Liver (tissue), 9 donors: ENCODE data around the gene CUL1. TPM values are rescaled to one million over a fixed set of nuclear protein-coding genes. Genes with fewer than 3 reads are reported as not detected.

Source experiments
- DNase-seq: peaks from one replicate; pipeline ENCODE4 v3.0.0-alpha.2; 2017; ENCODE audit warnings: low spot score
- H3K27ac ChIP-seq, 2 donors: one replicate each; pipeline ENCODE4 v1.7.0; 2013; ENCODE audit warnings: inconsistent platforms in 2 of 2, low read length in 2 of 2, control low read depth in 1 of 2, low read depth in 1 of 2, mild to moderate bottlenecking in 1 of 2
- H3K27me3 ChIP-seq, 4 donors: one replicate each; pipeline versions ENCODE4 v1.6.1 to v1.7.0; 2013; ENCODE audit warnings: low read length in 3 of 4, inconsistent platforms in 1 of 4, mild to moderate bottlenecking in 1 of 4, moderate library complexity in 1 of 4; ENCODE audit not compliant: control insufficient read depth in 4 of 4, insufficient read depth in 4 of 4
- H3K36me3 ChIP-seq, 4 donors: one replicate each; pipeline versions ENCODE4 v1.6.1 to v1.7.0; 2013; ENCODE audit warnings: low read length in 3 of 4, mild to moderate bottlenecking in 3 of 4, low read depth in 1 of 4, moderate library complexity in 1 of 4; ENCODE audit not compliant: control insufficient read depth in 4 of 4, insufficient read depth in 3 of 4
- H3K4me1 ChIP-seq, 4 donors: one replicate each; pipeline versions ENCODE4 v1.6.1 to v1.7.0; 2013; ENCODE audit warnings: low read length in 3 of 4, mild to moderate bottlenecking in 3 of 4, moderate library complexity in 1 of 4; ENCODE audit not compliant: control insufficient read depth in 4 of 4, insufficient read depth in 4 of 4
- H3K4me3 ChIP-seq, 3 donors: one replicate each; pipeline versions ENCODE4 v1.6.1 to v1.7.0; 2013; ENCODE audit warnings: low read length in 3 of 3, control low read depth in 1 of 3, low read depth in 1 of 3, mild to moderate bottlenecking in 1 of 3
- H3K9ac ChIP-seq, 2 donors: one replicate each; pipeline ENCODE4 v1.7.0; 2013; ENCODE audit warnings: low read length in 2 of 2, mild to moderate bottlenecking in 2 of 2, moderate library complexity in 2 of 2, control low read depth in 1 of 2, low read depth in 1 of 2
- H3K9me3 ChIP-seq, 4 donors: one replicate each; pipeline versions ENCODE4 v1.6.1 to v1.7.0; 2013; ENCODE audit warnings: low read length in 3 of 4; ENCODE audit not compliant: control insufficient read depth in 4 of 4
- EGR1 ChIP-seq, 2 donors: IDR thresholded peaks; 2 replicates each; pipeline ENCODE4 v1.6.1; 2016 to 2018; ENCODE audit warnings: antibody characterized with exemption in 2 of 2, low read depth in 2 of 2
- GABPA ChIP-seq, 2 donors: IDR thresholded peaks in 1 of 2; conservative IDR thresholded peaks in 1 of 2; 2 replicates each; pipeline ENCODE4 v1.6.1; 2016; ENCODE audit warnings: antibody characterized with exemption in 2 of 2, mild to moderate bottlenecking in 1 of 2, moderate library complexity in 1 of 2
- HNF4A ChIP-seq, 2 donors: conservative IDR thresholded peaks; 2 replicates each; pipeline ENCODE4 v1.6.1; 2016; ENCODE audit warnings: antibody characterized with exemption in 2 of 2, mild to moderate bottlenecking in 2 of 2
- HNF4G ChIP-seq: IDR thresholded peaks from 2 replicates; pipeline ENCODE4 v1.6.1; 2016; ENCODE audit warnings: antibody characterized with exemption
- JUND ChIP-seq, 2 donors: IDR thresholded peaks; 2 replicates each; pipeline ENCODE4 v1.6.1; 2016; ENCODE audit warnings: antibody characterized with exemption in 2 of 2
- NR2F2 ChIP-seq: IDR thresholded peaks from 2 replicates; pipeline ENCODE4 v1.6.1; 2016; ENCODE audit warnings: antibody characterized with exemption
- RAD21 ChIP-seq, 2 donors: IDR thresholded peaks; 2 replicates each; pipeline ENCODE4 v1.6.1; 2016; ENCODE audit warnings: antibody characterized with exemption in 2 of 2, mild to moderate bottlenecking in 2 of 2
- REST ChIP-seq: IDR thresholded peaks from 2 replicates; pipeline ENCODE4 v1.6.1; 2016; ENCODE audit warnings: antibody characterized with exemption, mild to moderate bottlenecking
- RXRA ChIP-seq, 2 donors: IDR thresholded peaks; 2 replicates each; pipeline ENCODE4 v1.6.1; 2017 to 2018; ENCODE audit warnings: antibody characterized with exemption in 2 of 2, mild to moderate bottlenecking in 1 of 2
- SP1 ChIP-seq: IDR thresholded peaks from 2 replicates; pipeline ENCODE4 v1.6.1; 2018; ENCODE audit warnings: antibody characterized with exemption, mild to moderate bottlenecking
- TAF1 ChIP-seq: conservative IDR thresholded peaks from 2 replicates; pipeline ENCODE4 v1.6.1; 2016; ENCODE audit warnings: antibody characterized with exemption, mild to moderate bottlenecking
- WGBS: extraction: QIAGEN DNeasy Blood & Tissue Kit; methylation state at CpG from one replicate; pipeline ENCODE4 v1.1.7; 2013; 5-methylcytosine and 5-hydroxymethylcytosine counted together
- polyA plus RNA-seq, 2 donors: library from polyadenylated mRNA; stranded (reverse) in 1 of 2; unstranded in 1 of 2; fragments of 200-250 nt in 1 of 2; fragments of >200 nt in 1 of 2; fragmentation: Nextera tagmentation in 1 of 2; extraction: Ambion mirVana in 1 of 2; gene quantifications; one replicate each; pipeline versions ENCODE4 v1.2.1 to v1.2.3, GENCODE V29; 2013 to 2015
- total RNA-seq, 2 donors: library from RNA; depleted of rRNA; stranded (reverse); fragments of >200 nt; gene quantifications; one replicate each; pipeline ENCODE4 v1.2.3, GENCODE V29; 2014
- TF ChIP-seq, protein P1 (sequence below): IDR thresholded peaks from 2 replicates; pipeline ENCODE4 v1.6.1; 2016; ENCODE audit warnings: antibody characterized with exemption
- TF ChIP-seq, protein P2 (sequence below): IDR thresholded peaks from 2 replicates; pipeline ENCODE4 v1.6.1; 2016; ENCODE audit warnings: antibody characterized with exemption
- TF ChIP-seq, protein P3 (sequence below): IDR thresholded peaks from 2 replicates; pipeline ENCODE4 v1.6.1; 2016; ENCODE audit warnings: antibody characterized with exemption
- donor health status: healthy.
- donor health status: healthy.
- donor health status: healthy.
- donor health status: healthy.
- donor health status: healthy.

Gene CUL1
- total and polyA plus RNA-seq, 4 donors: 21.7 to 56.7 (median 26.7) TPM

- TF ChIP-seq REST (no peak), JUND (IDR thresholded peaks at IDR 0.05) (no peak)
- TF ChIP-seq, protein P1, sequence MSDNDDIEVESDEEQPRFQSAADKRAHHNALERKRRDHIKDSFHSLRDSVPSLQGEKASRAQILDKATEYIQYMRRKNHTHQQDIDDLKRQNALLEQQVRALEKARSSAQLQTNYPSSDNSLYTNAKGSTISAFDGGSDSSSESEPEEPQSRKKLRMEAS: no peak
Measured at GRCh38 chr7:148695953-148696352, 2.8 kb upstream of the CUL1 start (continued).

- H3K27me3 ChIP-seq: no peaks in the 10 kb centered on the region
- H3K27ac ChIP-seq: no peak overlapping the region
- H3K9ac ChIP-seq: no peak overlapping the region
- DNase-seq: no peak
- 91% methylated on average over 5 of the region's 5 CpGs for WGBS
- H3K4me1 ChIP-seq: peaks cover 0 to 22% (median 17%) of the 10 kb centered on the region in 4 donors
- TF ChIP-seq GABPA (IDR thresholded peaks at IDR 0.05 in 1 of 2, conservative IDR thresholded peaks at IDR 0.05 in 1 of 2) (no peak), SP1 (no peak), HNF4G (no peak), REST (no peak), RAD21 (IDR thresholded peaks at IDR 0.05) (no peak), NR2F2 (no peak), HNF4A (conservative IDR thresholded peaks at IDR 0.05) (no peak)
- TF ChIP-seq, protein P2, sequence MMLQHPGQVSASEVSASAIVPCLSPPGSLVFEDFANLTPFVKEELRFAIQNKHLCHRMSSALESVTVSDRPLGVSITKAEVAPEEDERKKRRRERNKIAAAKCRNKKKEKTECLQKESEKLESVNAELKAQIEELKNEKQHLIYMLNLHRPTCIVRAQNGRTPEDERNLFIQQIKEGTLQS: no peak
- no peaks in the 10 kb centered on the region for H3K36me3 ChIP-seq
- no peak overlapping the region for H3K4me3 ChIP-seq
- no peaks in the 10 kb centered on the region for H3K9me3 ChIP-seq
Measured at GRCh38 chr7:148696787-148697186, 1.9 kb upstream of the CUL1 start.

DNA sequence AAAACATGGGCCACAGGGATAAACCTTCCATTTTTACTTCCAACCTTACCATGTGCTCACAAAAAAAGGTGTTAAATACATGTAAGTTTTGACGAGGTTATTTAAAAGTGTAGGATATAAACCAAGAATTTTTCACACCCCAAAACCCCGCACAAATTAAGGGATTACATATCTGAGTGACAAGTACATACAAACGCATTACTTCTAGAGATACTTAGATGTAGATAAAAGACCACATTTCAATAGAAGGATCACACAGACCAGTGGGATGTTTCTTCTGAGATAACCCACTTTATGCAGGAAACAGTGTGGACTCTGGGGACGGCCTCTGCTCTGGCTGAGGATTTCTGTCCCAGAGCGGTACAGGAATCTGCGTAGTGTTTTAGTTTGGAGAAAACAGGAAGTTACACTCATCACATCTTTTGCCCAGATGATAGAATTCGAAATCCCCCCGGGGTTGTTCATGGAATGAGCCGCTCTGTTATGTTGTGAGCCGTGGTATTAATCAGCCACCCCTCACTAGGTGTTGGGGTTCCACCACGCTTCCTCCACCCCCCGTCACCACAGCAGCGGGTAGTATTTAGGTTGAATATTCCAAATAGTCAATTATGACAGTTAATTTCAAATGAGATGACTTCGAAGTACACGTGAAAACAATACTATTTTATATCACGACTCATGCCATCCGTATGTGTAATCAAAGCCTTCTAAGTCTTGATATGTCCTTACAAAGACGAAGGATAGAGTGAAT is 1.3 kb upstream of the CUL1 start:
- 47% methylated on average over 18 of the region's 18 CpGs for WGBS
- Histone ChIP-seq H3K36me3 (no peaks in the 10 kb centered on the region), H3K27ac (peak overlapping the region; percentile 95 to 98), H3K27me3 (no peaks in the 10 kb centered on the region), H3K9ac (peak overlapping the region; percentile 61 to 75), H3K4me3 (peak overlapping the region; percentile 51 to 98 (median 73)), H3K9me3 (no peaks in the 10 kb centered on the region), H3K4me1 (peaks cover 0 to 25% (median 20%) of the 10 kb centered on the region in 4 donors)
- no peak for DNase-seq
- TF ChIP-seq RXRA (IDR thresholded peaks at IDR 0.05) (no peak), SP1 (no peak), REST (no peak), HNF4A (conservative IDR thresholded peaks at IDR 0.05) (no peak), TAF1 (no peak), EGR1 (IDR thresholded peaks at IDR 0.05; ENCODE audit: low read depth in 2 of 2) (no peak)
- TF ChIP-seq, protein P3, sequence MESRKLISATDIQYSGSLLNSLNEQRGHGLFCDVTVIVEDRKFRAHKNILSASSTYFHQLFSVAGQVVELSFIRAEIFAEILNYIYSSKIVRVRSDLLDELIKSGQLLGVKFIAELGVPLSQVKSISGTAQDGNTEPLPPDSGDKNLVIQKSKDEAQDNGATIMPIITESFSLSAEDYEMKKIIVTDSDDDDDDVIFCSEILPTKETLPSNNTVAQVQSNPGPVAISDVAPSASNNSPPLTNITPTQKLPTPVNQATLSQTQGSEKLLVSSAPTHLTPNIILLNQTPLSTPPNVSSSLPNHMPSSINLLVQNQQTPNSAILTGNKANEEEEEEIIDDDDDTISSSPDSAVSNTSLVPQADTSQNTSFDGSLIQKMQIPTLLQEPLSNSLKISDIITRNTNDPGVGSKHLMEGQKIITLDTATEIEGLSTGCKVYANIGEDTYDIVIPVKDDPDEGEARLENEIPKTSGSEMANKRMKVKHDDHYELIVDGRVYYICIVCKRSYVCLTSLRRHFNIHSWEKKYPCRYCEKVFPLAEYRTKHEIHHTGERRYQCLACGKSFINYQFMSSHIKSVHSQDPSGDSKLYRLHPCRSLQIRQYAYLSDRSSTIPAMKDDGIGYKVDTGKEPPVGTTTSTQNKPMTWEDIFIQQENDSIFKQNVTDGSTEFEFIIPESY: no peak
- TF ChIP-seq, protein P2: no peak
